Nephron (organoid): Measurements from ENCODE around the gene OR10A2.

Experiments used
- H3K27ac Mint-ChIP-seq, 3 experiments: 2 replicates each; pipeline ENCODE4 v1.8.0; 2020; ENCODE audit warnings: mixed read lengths in 3 of 3, mild to moderate bottlenecking in 2 of 3, moderate library complexity in 1 of 3
- H3K27me3 Mint-ChIP-seq: 2 replicates; pipeline ENCODE4 v1.8.0; 2021; ENCODE audit warnings: low read depth, mild to moderate bottlenecking, moderate library complexity, mixed read lengths
- H3K36me3 Mint-ChIP-seq: 2 replicates; pipeline ENCODE4 v1.8.0; 2020; ENCODE audit warnings: low read depth, mixed read lengths
- H3K4me1 Mint-ChIP-seq: 2 replicates; pipeline ENCODE4 v1.8.0; 2020; ENCODE audit warnings: mixed read lengths
- H3K4me3 Mint-ChIP-seq, 3 experiments: 2 replicates each; pipeline ENCODE4 v1.8.0; 2020; ENCODE audit warnings: mild to moderate bottlenecking in 3 of 3, mixed read lengths in 3 of 3, moderate library complexity in 2 of 3
- H3K9me3 Mint-ChIP-seq: 2 replicates; pipeline ENCODE4 v1.8.0; 2020; ENCODE audit warnings: mixed read lengths
- CTCF ChIP-seq, 3 experiments: fragments of 200-600 bp; sonication (generic); IDR thresholded peaks; one replicate each; pipeline ENCODE4 v1.5.0; 2021; ENCODE audit warnings: antibody characterized with exemption in 3 of 3; ENCODE audit not compliant: unreplicated experiment in 3 of 3

The OR10A2 gene

GRCh38 chr11:6828103-6828502 lies 34.8 kb upstream of the OR10A2 start:
- Mint-ChIP-seq H3K36me3 (no peaks in the 10 kb centered on the region), H3K4me1 (no peaks in the 10 kb centered on the region), H3K9me3 (no peaks in the 10 kb centered on the region), H3K27ac (no peak overlapping the region), H3K4me3 (no peak overlapping the region), H3K27me3 (no peaks in the 10 kb centered on the region)
- TF ChIP-seq CTCF (IDR thresholded peaks at IDR 0.05; ENCODE audit: unreplicated experiment in 3 of 3), result no peak

GRCh38 chr11:6833356-6833755 lies 29.5 kb upstream of the OR10A2 start:
- peak overlapping the region in 1 of 3 experiments; percentile 57 for H3K27ac Mint-ChIP-seq
- no peaks in the 10 kb centered on the region for H3K36me3 Mint-ChIP-seq
- no peaks in the 10 kb centered on the region for H3K27me3 Mint-ChIP-seq
- H3K4me3 Mint-ChIP-seq, result no peak overlapping the region
- H3K9me3 Mint-ChIP-seq, result no peaks in the 10 kb centered on the region
- no peak for TF ChIP-seq CTCF (IDR thresholded peaks at IDR 0.05; ENCODE audit: unreplicated experiment in 3 of 3)
- no peaks in the 10 kb centered on the region for H3K4me1 Mint-ChIP-seq

- no peaks in the 10 kb centered on the region for H3K36me3 Mint-ChIP-seq
- H3K4me3 Mint-ChIP-seq, result no peak overlapping the region
- no peak overlapping the region for H3K27ac Mint-ChIP-seq
- no peak for TF ChIP-seq CTCF (IDR thresholded peaks at IDR 0.05; ENCODE audit: unreplicated experiment in 3 of 3)
- H3K27me3 Mint-ChIP-seq, result no peaks in the 10 kb centered on the region
- H3K4me1 Mint-ChIP-seq, result no peaks in the 10 kb centered on the region
- no peaks in the 10 kb centered on the region for H3K9me3 Mint-ChIP-seq
Observed at GRCh38 chr11:6834021-6834420, 28.8 kb upstream of the OR10A2 start.

GRCh38 chr11:6841694-6842093 lies 21.2 kb upstream of the OR10A2 start:
- TF ChIP-seq CTCF (IDR thresholded peaks at IDR 0.05; ENCODE audit: unreplicated experiment in 3 of 3), result no peak
- H3K27ac Mint-ChIP-seq, result no peak overlapping the region
- peaks cover 7% of the 10 kb centered on the region for H3K9me3 Mint-ChIP-seq
- no peaks in the 10 kb centered on the region for H3K4me1 Mint-ChIP-seq
- H3K27me3 Mint-ChIP-seq, result no peaks in the 10 kb centered on the region
- H3K36me3 Mint-ChIP-seq, result no peaks in the 10 kb centered on the region
- H3K4me3 Mint-ChIP-seq, result no peak overlapping the region

- no peak for TF ChIP-seq CTCF (IDR thresholded peaks at IDR 0.05; ENCODE audit: unreplicated experiment in 3 of 3)
- H3K4me3 Mint-ChIP-seq, result no peak overlapping the region
- no peaks in the 10 kb centered on the region for H3K36me3 Mint-ChIP-seq
- no peak overlapping the region for H3K27ac Mint-ChIP-seq
- no peaks in the 10 kb centered on the region for H3K27me3 Mint-ChIP-seq
- no peaks in the 10 kb centered on the region for H3K4me1 Mint-ChIP-seq
- H3K9me3 Mint-ChIP-seq, result peaks cover 7% of the 10 kb centered on the region
Observed at GRCh38 chr11:6843670-6844069, 19.2 kb upstream of the OR10A2 start.

GRCh38 chr11:6844356-6844755 lies 18.5 kb upstream of the OR10A2 start:
- Mint-ChIP-seq H3K4me3 (no peak overlapping the region), H3K27ac (no peak overlapping the region), H3K9me3 (peaks cover 7% of the 10 kb centered on the region), H3K36me3 (no peaks in the 10 kb centered on the region), H3K27me3 (no peaks in the 10 kb centered on the region), H3K4me1 (no peaks in the 10 kb centered on the region)
- no peak for TF ChIP-seq CTCF (IDR thresholded peaks at IDR 0.05; ENCODE audit: unreplicated experiment in 3 of 3)
